HG03565 (cell line): Measurements from ENCODE around the gene SCT.

ENCODE experiments used
- ATAC-seq: cut with Tn5 transposase; IDR thresholded peaks from one replicate; pipeline ENCODE4 v1.9.1; 2021; ENCODE audit warnings: mild to moderate bottlenecking, moderate library complexity; ENCODE audit not compliant: unreplicated experiment

The SCT gene

DNA sequence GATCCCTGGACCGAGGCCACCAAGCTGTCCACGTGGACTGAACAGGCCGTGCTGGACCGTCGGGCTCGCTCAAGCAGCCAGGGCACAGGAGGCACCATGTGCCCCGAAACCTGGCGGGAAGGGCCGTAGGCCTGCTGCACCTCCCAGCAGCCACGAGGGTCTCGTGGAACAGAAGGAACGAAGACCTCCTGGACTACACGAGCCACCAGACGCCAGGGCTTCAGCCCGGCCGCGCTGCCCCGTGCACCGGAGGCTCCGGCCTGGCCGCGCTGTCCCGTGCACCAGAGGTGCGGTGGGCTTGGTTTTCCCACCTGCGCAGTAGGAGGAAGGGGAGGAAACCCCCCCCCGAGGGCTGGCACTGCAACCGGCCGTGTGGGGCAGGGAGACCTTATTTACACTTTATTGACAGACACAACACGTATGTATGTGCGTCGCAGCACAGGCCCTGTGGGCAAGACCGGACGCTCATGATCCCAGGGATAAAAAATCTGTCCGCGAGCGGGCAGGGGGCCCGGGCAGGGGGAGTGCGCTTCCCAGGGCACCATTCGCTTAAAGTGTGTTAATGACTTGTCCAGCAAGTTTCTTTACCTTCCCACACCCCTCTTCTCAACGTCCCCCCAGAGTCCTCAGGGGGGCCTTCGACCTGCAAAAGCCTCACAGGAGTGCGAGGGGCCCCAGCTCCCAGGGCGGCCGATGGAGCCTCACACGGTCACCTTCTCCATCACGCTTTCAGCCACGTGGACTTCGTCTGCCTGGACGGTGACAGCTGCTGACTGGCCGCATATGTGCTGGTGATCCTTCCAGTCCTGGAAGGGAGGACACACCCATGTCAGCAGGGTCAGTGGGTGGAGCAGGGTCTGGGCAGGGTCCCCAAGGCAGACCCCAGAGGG, 17.1 kb upstream of the SCT start:
- no peak for ATAC-seq

DNA sequence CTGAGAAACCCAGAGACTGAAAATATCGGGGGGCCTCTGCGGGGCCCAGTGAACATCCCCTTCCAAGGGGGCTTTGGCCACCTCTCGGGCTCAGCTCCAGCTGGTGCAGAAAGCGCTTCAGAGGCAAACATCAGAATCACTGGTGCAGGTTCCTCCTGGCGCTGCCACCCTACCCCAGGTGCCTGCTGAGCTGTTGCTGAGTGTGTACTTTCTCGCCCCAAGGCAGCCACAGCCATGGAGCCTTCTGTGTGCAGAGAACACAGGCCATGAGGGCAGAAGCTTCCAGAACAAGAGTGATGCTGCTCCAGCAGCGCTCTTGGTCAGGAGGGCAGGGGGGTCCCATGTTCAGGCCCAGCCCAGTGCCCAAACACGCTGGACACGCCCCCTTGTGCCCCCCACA, 16.4 kb upstream of the SCT start:
- ATAC-seq: no peak

- ATAC-seq: no peak
Measured at GRCh38 chr11:641806-642370, 14.9 kb upstream of the SCT start.

- no peak for ATAC-seq
Measured at GRCh38 chr11:640021-640706, 13.2 kb upstream of the SCT start.

- ATAC-seq: no peak
Measured at GRCh38 chr11:639332-639955, 12.5 kb upstream of the SCT start.

DNA sequence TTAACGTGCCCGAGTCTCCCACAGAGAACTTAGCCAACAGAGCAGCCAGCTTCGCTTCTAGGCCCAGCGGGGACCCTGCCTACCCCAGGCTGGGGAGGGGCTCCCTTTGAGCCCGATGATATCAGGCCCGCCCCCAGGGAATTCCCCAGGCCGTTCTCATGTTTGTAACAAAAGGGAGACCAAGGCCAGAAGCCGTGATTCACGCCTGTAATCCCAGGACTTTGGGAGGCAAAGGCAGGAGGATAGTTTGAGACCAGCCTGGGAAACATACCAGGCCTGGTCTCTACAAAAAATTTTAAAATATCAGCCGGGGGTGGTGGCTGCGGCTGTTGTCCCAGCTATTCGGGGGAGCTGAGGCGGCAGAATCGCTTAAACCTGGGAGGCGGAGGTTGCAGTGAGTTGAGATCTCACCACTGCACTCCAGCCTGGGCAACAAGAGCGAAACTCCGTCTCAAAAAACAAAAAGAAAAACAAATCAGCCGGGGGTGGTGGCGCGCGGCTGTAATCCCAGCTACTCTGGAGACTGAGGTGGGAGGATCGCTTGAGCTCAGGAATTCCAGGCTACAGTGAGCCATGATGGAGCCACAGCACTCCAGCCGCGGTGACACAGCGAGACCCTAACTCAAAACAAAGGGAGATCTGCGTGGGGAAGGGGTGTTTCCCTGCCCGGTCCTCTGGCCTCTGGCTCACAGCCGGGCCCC, 11.8 kb upstream of the SCT start:
- ATAC-seq: no peak

DNA sequence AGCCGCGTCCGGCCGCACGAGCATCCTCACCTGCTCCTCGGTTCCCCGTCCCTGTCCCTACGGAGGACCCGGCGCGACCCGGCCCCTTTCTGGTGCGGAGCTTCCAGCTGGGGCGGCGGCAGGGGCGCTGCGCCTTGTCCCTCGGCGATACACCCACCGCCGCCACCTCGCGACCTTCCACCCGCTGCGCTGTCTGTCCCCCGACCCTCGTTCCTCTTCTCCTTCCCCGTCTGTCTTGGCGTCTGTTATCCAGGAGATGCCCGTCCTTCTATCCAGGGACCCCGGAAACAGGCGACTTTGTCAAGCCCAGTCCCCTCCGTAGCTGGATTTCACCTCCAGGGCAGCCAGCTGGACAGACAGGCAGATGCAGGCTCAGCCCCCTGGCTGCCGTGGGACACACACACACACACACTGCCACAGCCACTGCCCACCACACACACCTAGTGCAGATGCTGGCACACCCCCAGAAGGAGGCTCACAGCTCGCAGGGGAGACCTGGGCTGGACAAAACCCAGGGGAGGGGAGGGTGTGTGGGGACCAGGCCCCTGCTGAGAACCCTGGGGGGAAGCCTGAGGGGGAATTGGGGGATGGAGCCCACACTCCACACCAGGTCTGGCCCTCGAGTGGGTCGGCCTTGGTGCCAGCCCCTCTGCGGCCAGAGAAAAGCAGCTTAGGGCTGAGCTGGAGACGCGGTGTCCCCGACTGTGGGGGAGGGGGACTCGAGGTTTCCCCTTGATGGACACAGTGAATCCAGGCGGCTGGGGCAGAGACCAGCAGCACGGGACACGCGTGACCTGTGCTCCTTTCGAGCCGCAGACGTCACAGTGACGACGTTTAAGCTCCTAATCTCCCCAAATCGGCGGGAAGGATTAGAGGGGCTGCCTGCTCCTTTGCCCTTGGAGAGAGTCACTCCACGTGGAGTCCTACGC, 10.9 kb upstream of the SCT start:
- ATAC-seq: no peak

DNA sequence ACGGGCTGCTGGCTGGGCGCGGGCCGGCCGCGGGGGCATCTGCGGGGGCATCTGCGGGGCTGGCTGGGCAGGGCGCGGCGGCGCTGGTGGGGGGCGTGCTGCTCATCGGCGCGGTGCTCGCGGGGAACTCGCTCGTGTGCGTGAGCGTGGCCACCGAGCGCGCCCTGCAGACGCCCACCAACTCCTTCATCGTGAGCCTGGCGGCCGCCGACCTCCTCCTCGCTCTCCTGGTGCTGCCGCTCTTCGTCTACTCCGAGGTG, 10.3 kb upstream of the SCT start:
- no peak for ATAC-seq

GRCh38 chr11:636511-637332, 9.7 kb upstream of the SCT start, which contains the start of gene DRD4:
TSS of gene DRD4 (plus strand) at chr11:637269. CDS start at chr11:637305, 36 bp downstream.
- ATAC-seq: no peak

GRCh38 chr11:635945-636510, 9.0 kb upstream of the SCT start:
- ATAC-seq: no peak

DNA sequence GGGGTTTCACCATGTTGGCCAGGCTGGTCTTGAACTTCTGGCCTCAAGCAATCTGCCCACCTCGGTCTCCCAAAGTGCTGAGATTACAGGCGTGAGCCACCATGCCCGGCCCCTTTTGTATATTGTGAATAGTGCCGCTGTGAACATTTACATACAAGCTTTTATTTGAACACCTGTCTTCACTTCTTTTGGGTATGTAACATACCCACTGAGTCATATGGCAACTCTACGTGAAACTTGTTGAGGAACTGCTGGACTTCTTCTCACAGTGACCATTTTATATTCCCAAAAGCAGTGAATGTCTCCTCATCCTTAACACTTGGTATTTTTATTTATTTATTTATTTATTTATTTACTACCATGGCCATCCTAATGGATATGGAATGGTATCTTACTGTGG, 3.9 kb upstream of the SCT start:
- ATAC-seq: no peak

DNA sequence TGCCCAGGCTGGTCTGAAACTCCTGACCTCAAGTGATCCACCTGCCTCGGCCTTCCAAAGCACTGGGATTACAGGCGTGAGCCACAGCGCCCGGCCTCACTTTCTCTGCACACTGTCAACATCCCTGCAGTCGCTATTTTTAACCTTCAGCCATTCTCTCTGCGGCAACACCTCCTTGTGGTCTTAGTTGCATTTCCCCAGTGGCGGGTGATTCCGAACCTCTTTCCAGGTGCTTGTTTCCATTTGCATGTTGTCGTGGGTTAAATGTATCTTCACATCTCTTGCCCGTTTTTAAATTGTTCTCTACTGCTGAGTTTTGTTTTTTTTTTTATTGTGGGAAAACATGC, 2.2 kb upstream of the SCT start:
- ATAC-seq: no peak

DNA sequence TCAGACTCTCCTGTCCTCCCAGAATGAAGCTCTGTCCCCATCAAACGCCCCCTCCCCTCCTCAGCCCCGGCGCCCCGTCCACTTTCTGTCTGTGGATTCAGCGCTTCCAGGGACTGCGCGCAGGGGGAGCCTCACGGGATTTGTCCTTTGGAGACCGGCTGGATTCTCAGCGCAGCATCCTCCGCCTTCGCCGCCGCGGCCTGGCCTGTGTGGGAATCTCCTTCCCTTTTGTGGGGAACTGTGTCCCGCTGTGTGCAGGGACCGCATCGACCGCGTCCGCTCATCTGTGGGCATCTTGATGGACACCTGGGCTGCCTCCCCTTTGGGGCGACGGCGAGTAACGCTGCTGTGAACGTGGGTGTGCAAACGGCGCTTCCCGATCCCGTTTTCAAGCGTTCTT, 1.1 kb upstream of the SCT start:
- no peak for ATAC-seq

DNA sequence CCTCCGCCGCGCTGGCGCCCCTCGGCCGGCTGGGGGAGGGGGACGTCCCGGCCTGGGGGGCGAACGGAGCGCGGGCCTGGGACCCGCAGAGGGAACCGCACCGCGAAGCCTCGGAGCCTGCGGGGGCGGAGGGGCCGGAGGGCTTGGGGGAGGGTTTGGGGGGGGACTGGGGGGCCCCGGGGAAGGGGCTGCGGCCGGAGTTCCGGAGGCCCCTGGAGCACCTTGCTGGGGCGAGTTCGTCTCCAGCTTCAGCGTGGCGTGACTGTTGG, 261 bp upstream of the SCT start:
- no peak for ATAC-seq

- ATAC-seq: no peak
Measured at GRCh38 chr11:625636-626268, 1.2 kb downstream of the SCT start.

- ATAC-seq: no peak
Measured at GRCh38 chr11:624705-625635, 2.0 kb downstream of the SCT start, which contains the start of gene CDHR5. TSS of gene CDHR5 (minus strand) at chr11:624955. CDS start at chr11:624902, 53 bp downstream.

- no peak for ATAC-seq
Measured at GRCh38 chr11:623999-624704, 2.8 kb downstream of the SCT start.
